H4 (cell line): ENCODE data around the gene PRSS27. TPM values are rescaled to one million over a fixed set of nuclear protein-coding genes. Genes with fewer than 3 reads are reported as not detected.
"Not testable (repeated sequence)": the region's sequence is repeated elsewhere in the genome, so short reads cannot be mapped to it uniquely, and the experiment has no call there.

Experiments
- DNase-seq: peaks from one replicate; pipeline ENCODE4 v3.0.0-alpha.2; 2015; ENCODE audit warnings: low spot score
- total RNA-seq: library from RNA; depleted of rRNA; stranded (reverse); fragments of >200 nt; shearing (Covaris generic); gene quantifications from 2 replicates; pipeline ENCODE4 v1.2.3, GENCODE V29; 2014

The PRSS27 gene
- total RNA-seq, 1 experiment from 2014 or later, result 0.46 TPM

GRCh38 chr16:2724816-2725348, 4.9 kb upstream of the PRSS27 start:
- no peak for DNase-seq

- no peak for DNase-seq
These were observed 4.2 kb upstream of the PRSS27 start for GRCh38 chr16:2724088-2724676.

- DNase-seq, result not testable (repeated sequence)
These were observed 1.7 kb upstream of the PRSS27 start for GRCh38 chr16:2721634-2722173.

- DNase-seq, result peak; percentile 72
These were observed 952 bp upstream of the PRSS27 start for GRCh38 chr16:2720719-2721633.

- no peak for DNase-seq
These were observed 528 bp downstream of the PRSS27 start for GRCh38 chr16:2719328-2720063.

GRCh38 chr16:2717383-2718263, 2.4 kb downstream of the PRSS27 start:
- DNase-seq, result no peak

- no peak for DNase-seq
These were observed 3.1 kb downstream of the PRSS27 start for GRCh38 chr16:2716948-2717347.

GRCh38 chr16:2715966-2716885, 3.8 kb downstream of the PRSS27 start:
- DNase-seq, result no peak

GRCh38 chr16:2715519-2715918, 4.5 kb downstream of the PRSS27 start:
- no peak for DNase-seq

GRCh38 chr16:2715064-2715463, 5.0 kb downstream of the PRSS27 start:
- no peak for DNase-seq

GRCh38 chr16:2713985-2714774, 5.8 kb downstream of the PRSS27 start:
- DNase-seq, result no peak

- no peak for DNase-seq
These were observed 6.5 kb downstream of the PRSS27 start for GRCh38 chr16:2713523-2713922.

- DNase-seq, result no peak
These were observed 7.5 kb downstream of the PRSS27 start for GRCh38 chr16:2712546-2712945.

- no peak for DNase-seq
These were observed 8.0 kb downstream of the PRSS27 start for GRCh38 chr16:2712063-2712441.

GRCh38 chr16:2711370-2712062, 8.5 kb downstream of the PRSS27 start:
- DNase-seq, result no peak

GRCh38 chr16:2710711-2711231, 9.3 kb downstream of the PRSS27 start:
- no peak for DNase-seq

GRCh38 chr16:2710021-2710710, 9.9 kb downstream of the PRSS27 start:
- DNase-seq, result no peak

- no peak for DNase-seq
These were observed 10.4 kb downstream of the PRSS27 start for GRCh38 chr16:2709588-2709984.
